Cerebellar nuclear complex (tissue), 1 donor: ENCODE measurements around the gene PDE7B.

ENCODE experiments used
- DNase-seq, 2 experiments: peaks; one replicate each; lab custom pipeline; 2025; lab: John Stamatoyannopoulos, UW

PDE7B gene

GRCh38 chr6:135887069-135887468, 35.6 kb downstream of the PDE7B start:
- DNase-seq, result no peak

- no peak for DNase-seq
Measured at GRCh38 chr6:135888818-135889217, 37.3 kb downstream of the PDE7B start.

GRCh38 chr6:135890876-135891275, 39.4 kb downstream of the PDE7B start:
- DNase-seq, result no peak

- DNase-seq, result no peak
Measured at GRCh38 chr6:135891710-135892109, 40.2 kb downstream of the PDE7B start.

- no peak for DNase-seq
Measured at GRCh38 chr6:135895231-135895911, 43.9 kb downstream of the PDE7B start.

GRCh38 chr6:135897087-135897486, 45.6 kb downstream of the PDE7B start:
- DNase-seq, result no peak

GRCh38 chr6:135901774-135902524, 50.4 kb downstream of the PDE7B start:
- no peak for DNase-seq

GRCh38 chr6:135902756-135903331, 51.3 kb downstream of the PDE7B start:
- no peak for DNase-seq

- no peak for DNase-seq
Measured at GRCh38 chr6:135904666-135905065, 53.2 kb downstream of the PDE7B start.

GRCh38 chr6:135905604-135906300, 54.3 kb downstream of the PDE7B start:
- DNase-seq, result no peak

- DNase-seq, result no peak
Measured at GRCh38 chr6:135906542-135906941, 55.0 kb downstream of the PDE7B start.

- no peak for DNase-seq
Measured at GRCh38 chr6:135906972-135907465, 55.5 kb downstream of the PDE7B start.

GRCh38 chr6:135909737-135910387, 58.4 kb downstream of the PDE7B start:
- no peak for DNase-seq

GRCh38 chr6:135910790-135911618, 59.5 kb downstream of the PDE7B start:
- DNase-seq, result no peak

GRCh38 chr6:135913785-135914184, 62.3 kb downstream of the PDE7B start:
- no peak for DNase-seq

- no peak for DNase-seq
Measured at GRCh38 chr6:135919026-135919425, 67.5 kb downstream of the PDE7B start.

- DNase-seq, result no peak
Measured at GRCh38 chr6:135920689-135921088, 69.2 kb downstream of the PDE7B start.

- DNase-seq, result no peak
Measured at GRCh38 chr6:135921188-135921587, 69.7 kb downstream of the PDE7B start.

- DNase-seq, result no peak
Measured at GRCh38 chr6:135922174-135922573, 70.7 kb downstream of the PDE7B start.

- no peak for DNase-seq
Measured at GRCh38 chr6:135922746-135923145, 71.2 kb downstream of the PDE7B start.

- DNase-seq, result no peak
Measured at GRCh38 chr6:135932651-135933050, 81.2 kb downstream of the PDE7B start.
